Mucosa of descending colon (tissue), 3 donors: ENCODE measurements around the gene MYL3. TPM values are rescaled to one million over a fixed set of nuclear protein-coding genes. Genes with fewer than 3 reads are reported as not detected.

Source experiments
- ATAC-seq: fragments of 200-7000 bp; cut with Tn5 transposase; one replicate; pipeline ENCODE4 v1.9.1; 2020; ENCODE audit warnings: mild to moderate bottlenecking, moderate library complexity
- DNase-seq, 3 donors: peaks; one replicate each; pipeline ENCODE4 v3.0.0-alpha.2; 2020
- H3K36me3 ChIP-seq: fragments of 200-600 bp; one replicate; pipeline ENCODE4 v1.8.0; 2021; ENCODE audit warnings: low read depth, mild to moderate bottlenecking
- H3K4me1 ChIP-seq: fragments of 200-600 bp; one replicate; pipeline ENCODE4 v1.8.0; 2021; ENCODE audit warnings: low read depth, mild to moderate bottlenecking
- H3K4me3 ChIP-seq: fragments of 200-600 bp; one replicate; pipeline ENCODE4 v1.8.0; 2021; ENCODE audit warnings: mild to moderate bottlenecking
- H3K9me3 ChIP-seq: fragments of 200-600 bp; one replicate; pipeline ENCODE4 v1.8.0; 2021; ENCODE audit warnings: mild to moderate bottlenecking
- CTCF ChIP-seq: fragments of 200-600 bp; IDR thresholded peaks from one replicate; pipeline ENCODE4 v1.8.0; 2022; ENCODE audit warnings: antibody characterized with exemption, mild to moderate bottlenecking
- intact Hi-C, 2 donors: fragments of 100-400 bp; cut with DNase I in 1 of 2; cut with micrococcal nuclease in 1 of 2; formaldehyde crosslinking; loops; one replicate each; pipeline versions ENCODE4 v1.11.0 to v1.11.1; 2022; cut with DNase I, micrococcal nuclease
- total RNA-seq, 3 donors: library from RNA; stranded (reverse); fragmentation: NEBNext Ultra II Directional in 2 of 3; extraction: Animal tissue kit (Norgen Biotek cat#: 25700) in 2 of 3; gene quantifications; one replicate each; pipeline versions ENCODE4 v1.2.1 to v1.2.4, GENCODE V29; 2021 to 2023
- donor health status: DM: no; HTN: no; CAD: no; lungs with moderate emphysema.
- donor health status: DM: no; HTN: no; CAD: no.
- donor health status: DM: no; HTN: yes; CAD: no.

Gene MYL3
- total RNA-seq, 3 donors from 2014 or later: 0.32 to 3.1 (median 1.2) TPM

- DNase-seq: peak in 2 of 3 donors; percentile 1 to 29
- intact Hi-C loops: no loop called here
- Histone ChIP-seq H3K9me3 (no peaks in the 10 kb centered on the region), H3K4me3 (no peak overlapping the region), H3K36me3 (no peaks in the 10 kb centered on the region), H3K4me1 (no peaks in the 10 kb centered on the region)
- TF ChIP-seq CTCF: no peak
- no peak for ATAC-seq
Observed at GRCh38 chr3:46862369-46863025, 747 bp downstream of the MYL3 start.

GRCh38 chr3:46861605-46862368 is 1.5 kb downstream of the MYL3 start:
- Histone ChIP-seq H3K4me1 (no peaks in the 10 kb centered on the region), H3K4me3 (no peak overlapping the region), H3K36me3 (no peaks in the 10 kb centered on the region), H3K9me3 (no peaks in the 10 kb centered on the region)
- ATAC-seq: no peak
- peak in 2 of 3 donors; percentile 3 to 22 for DNase-seq
- intact Hi-C loops: no loop called here
- no peak for TF ChIP-seq CTCF

- no peaks in the 10 kb centered on the region for H3K4me1 ChIP-seq
- H3K4me3 ChIP-seq: no peak overlapping the region
- H3K36me3 ChIP-seq: no peaks in the 10 kb centered on the region
- no peaks in the 10 kb centered on the region for H3K9me3 ChIP-seq
- intact Hi-C loops: no loop called here
- DNase-seq: peak in 2 of 3 donors; percentile 7 to 21
- TF ChIP-seq CTCF: no peak
- ATAC-seq: no peak
Observed at GRCh38 chr3:46860810-46861604, 2.2 kb downstream of the MYL3 start.

- intact Hi-C loops: no loop called here
- peak; percentile 46 for ATAC-seq
- Histone ChIP-seq H3K4me1 (no peaks in the 10 kb centered on the region), H3K4me3 (no peak overlapping the region), H3K36me3 (no peaks in the 10 kb centered on the region), H3K9me3 (no peaks in the 10 kb centered on the region)
- peak; percentile 31 to 45 (median 38) for DNase-seq
- TF ChIP-seq CTCF: no peak
Observed at GRCh38 chr3:46860017-46860809, 3.0 kb downstream of the MYL3 start.
